ENCODE data around the gene RBFOX1. TPM values are rescaled to one million over a fixed set of nuclear protein-coding genes. Genes with fewer than 3 reads are reported as not detected.

The RBFOX1 gene
- polyA plus RNA-seq, 1 of the 3 experiments (the other 2 are of a cell fraction), result not detected

GRCh38 chr16:7546948-7547347, 214.3 kb downstream of the RBFOX1 start:
- no peak overlapping the region for H3K4me3 ChIP-seq (ENCODE audit: low read depth in 2 of 2, low read length in 1 of 2)
- no peak for DNase-seq
- no peaks in the 10 kb centered on the region for H3K79me2 ChIP-seq (ENCODE audit: insufficient read depth)
- ChIA-PET POLR2A (no interaction called here), CTCF (no interaction called here)
- H3K9ac ChIP-seq, result no peak overlapping the region
- H3K36me3 ChIP-seq (replicated peaks in 1 of 2; ENCODE audit: control insufficient read depth in 1 of 2, insufficient read depth in 2 of 2, low read length in 1 of 2), result no peaks in the 10 kb centered on the region
- H3K9me2 ChIP-seq, result no peaks in the 10 kb centered on the region
- no peak overlapping the region for H3K4me2 ChIP-seq
- H3K4me1 ChIP-seq (ENCODE audit: control insufficient read depth in 1 of 2, insufficient read depth in 2 of 2, low read depth in 1 of 2, low read length in 1 of 2), result no peaks in the 10 kb centered on the region
- no peaks in the 10 kb centered on the region for H3K9me3 ChIP-seq
- no peak overlapping the region for H2AFZ ChIP-seq (ENCODE audit: low read depth)
- 4% methylated on average over 4 of the region's 4 CpGs for WGBS (ENCODE audit: low lambda C conversion rate)
- H3F3A ChIP-seq (replicated peaks; ENCODE audit: insufficient read depth), result no peaks in the 10 kb centered on the region
- H3K27ac ChIP-seq (ENCODE audit: low read depth in 2 of 2, low read length in 1 of 2), result no peak overlapping the region
- no peak for TF ChIP-seq SMC3 (IDR thresholded peaks at IDR 0.05; ENCODE audit: low read depth, low read length)
- TF ChIP-seq GATA2 (CRISPR knock-in tag; IDR thresholded peaks at IDR 0.05), result no peak
- no peak for TF ChIP-seq RAD21 (IDR thresholded peaks at IDR 0.05; ENCODE audit: low read length)
- no peak for TF ChIP-seq FOXJ3 (CRISPR knock-in tag; IDR thresholded peaks at IDR 0.05)
- no peak for TF ChIP-seq JUND (IDR thresholded peaks at IDR 0.05)
- no peak for TF ChIP-seq RCOR1 (IDR thresholded peaks at IDR 0.05; ENCODE audit: low read length)
- no peak for TF ChIP-seq MXI1 (IDR thresholded peaks at IDR 0.05; ENCODE audit: low read depth, low read length)
- no peak for TF ChIP-seq YY1 (IDR thresholded peaks at IDR 0.05; ENCODE audit: low read depth)
- TF ChIP-seq USF1 (IDR thresholded peaks at IDR 0.05; ENCODE audit: borderline replicate concordance, low read depth), result no peak
- TF ChIP-seq TCF12 (IDR thresholded peaks at IDR 0.05), result no peak
- TF ChIP-seq TAF1 (IDR thresholded peaks at IDR 0.05; ENCODE audit: borderline replicate concordance, low read depth, low read length), result no peak
- no peak for TF ChIP-seq NFIC (IDR thresholded peaks at IDR 0.05; ENCODE audit: borderline replicate concordance)
- no peak for TF ChIP-seq EP300 (IDR thresholded peaks at IDR 0.05; ENCODE audit: borderline replicate concordance in 1 of 2, low read depth in 1 of 2, low read length in 1 of 2)
- no peak for TF ChIP-seq IRF3 (IDR thresholded peaks at IDR 0.05; ENCODE audit: low read depth, low read length)
- TF ChIP-seq TEAD4 (IDR thresholded peaks at IDR 0.05; ENCODE audit: borderline replicate concordance, insufficient read depth), result no peak
- no peaks in the 10 kb centered on the region for H3K27me3 ChIP-seq (ENCODE audit: insufficient read depth)
- H4K20me1 ChIP-seq (ENCODE audit: insufficient read depth), result no peaks in the 10 kb centered on the region

- 22% methylated on average over 4 of the region's 4 CpGs for WGBS (ENCODE audit: low lambda C conversion rate)
Observed at GRCh38 chr16:7547736-7548135, 215.1 kb downstream of the RBFOX1 start.

More at GRCh38 chr16:7547736-7548135, 215.1 kb downstream of the RBFOX1 start:
- H3K4me2 ChIP-seq, result no peak overlapping the region
- no peak overlapping the region for H3K9ac ChIP-seq
- ChIA-PET CTCF (no interaction called here), POLR2A (no interaction called here)
- H3K27me3 ChIP-seq (ENCODE audit: insufficient read depth), result no peaks in the 10 kb centered on the region
- no peaks in the 10 kb centered on the region for H3K9me2 ChIP-seq
- no peaks in the 10 kb centered on the region for H3K36me3 ChIP-seq (replicated peaks in 1 of 2; ENCODE audit: control insufficient read depth in 1 of 2, insufficient read depth in 2 of 2, low read length in 1 of 2)
- H3K79me2 ChIP-seq (ENCODE audit: insufficient read depth), result no peaks in the 10 kb centered on the region
- H2AFZ ChIP-seq (ENCODE audit: low read depth), result no peak overlapping the region
- no peak overlapping the region for H3K4me3 ChIP-seq (ENCODE audit: low read depth in 2 of 2, low read length in 1 of 2)
- no peak overlapping the region for H3K27ac ChIP-seq (ENCODE audit: low read depth in 2 of 2, low read length in 1 of 2)
- H3F3A ChIP-seq (replicated peaks; ENCODE audit: insufficient read depth), result no peaks in the 10 kb centered on the region
- no peaks in the 10 kb centered on the region for H3K9me3 ChIP-seq
- H3K4me1 ChIP-seq (ENCODE audit: control insufficient read depth in 1 of 2, insufficient read depth in 2 of 2, low read depth in 1 of 2, low read length in 1 of 2), result no peaks in the 10 kb centered on the region
- TF ChIP-seq NFIC (IDR thresholded peaks at IDR 0.05; ENCODE audit: borderline replicate concordance), result no peak
- TF ChIP-seq EZH2phosphoT487 (IDR thresholded peaks at IDR 0.05; ENCODE audit: borderline replicate concordance, low read depth), result no peak
- TF ChIP-seq RXRA (IDR thresholded peaks at IDR 0.05; ENCODE audit: borderline replicate concordance, low read depth), result no peak
- no peak for TF ChIP-seq GABPA (IDR thresholded peaks at IDR 0.05; ENCODE audit: low read depth)
- TF ChIP-seq GATA2 (CRISPR knock-in tag; IDR thresholded peaks at IDR 0.05), result no peak
- TF ChIP-seq SIN3A (IDR thresholded peaks at IDR 0.05; ENCODE audit: borderline replicate concordance, low read depth, low read length), result no peak
- no peak for TF ChIP-seq IRF3 (IDR thresholded peaks at IDR 0.05; ENCODE audit: low read depth, low read length)
- TF ChIP-seq MEF2A (IDR thresholded peaks at IDR 0.05; ENCODE audit: borderline replicate concordance, low read depth), result no peak
- no peak for TF ChIP-seq NRF1 (IDR thresholded peaks at IDR 0.05; ENCODE audit: low read depth, low read length)
- no peak for TF ChIP-seq USF2 (IDR thresholded peaks at IDR 0.05; ENCODE audit: borderline replicate concordance, low read depth, low read length)
- TF ChIP-seq FOSL2 (IDR thresholded peaks at IDR 0.05; ENCODE audit: borderline replicate concordance, low read depth), result no peak
- no peak for TF ChIP-seq JUND (IDR thresholded peaks at IDR 0.05)
- H4K20me1 ChIP-seq (ENCODE audit: insufficient read depth), result no peaks in the 10 kb centered on the region
- DNase-seq, result no peak

All from SK-N-SH (cell line).